ENCODE data around the gene HOXB5. TPM values are rescaled to one million over a fixed set of nuclear protein-coding genes. Genes with fewer than 3 reads are reported as not detected.
A peak's percentile ranks its signal among the peaks of the same experiment; 100 is the strongest.

The HOXB5 gene
- total and polyA plus RNA-seq, 2 experiments from 2014 or later = 0.27 to 4.4 TPM

DNA sequence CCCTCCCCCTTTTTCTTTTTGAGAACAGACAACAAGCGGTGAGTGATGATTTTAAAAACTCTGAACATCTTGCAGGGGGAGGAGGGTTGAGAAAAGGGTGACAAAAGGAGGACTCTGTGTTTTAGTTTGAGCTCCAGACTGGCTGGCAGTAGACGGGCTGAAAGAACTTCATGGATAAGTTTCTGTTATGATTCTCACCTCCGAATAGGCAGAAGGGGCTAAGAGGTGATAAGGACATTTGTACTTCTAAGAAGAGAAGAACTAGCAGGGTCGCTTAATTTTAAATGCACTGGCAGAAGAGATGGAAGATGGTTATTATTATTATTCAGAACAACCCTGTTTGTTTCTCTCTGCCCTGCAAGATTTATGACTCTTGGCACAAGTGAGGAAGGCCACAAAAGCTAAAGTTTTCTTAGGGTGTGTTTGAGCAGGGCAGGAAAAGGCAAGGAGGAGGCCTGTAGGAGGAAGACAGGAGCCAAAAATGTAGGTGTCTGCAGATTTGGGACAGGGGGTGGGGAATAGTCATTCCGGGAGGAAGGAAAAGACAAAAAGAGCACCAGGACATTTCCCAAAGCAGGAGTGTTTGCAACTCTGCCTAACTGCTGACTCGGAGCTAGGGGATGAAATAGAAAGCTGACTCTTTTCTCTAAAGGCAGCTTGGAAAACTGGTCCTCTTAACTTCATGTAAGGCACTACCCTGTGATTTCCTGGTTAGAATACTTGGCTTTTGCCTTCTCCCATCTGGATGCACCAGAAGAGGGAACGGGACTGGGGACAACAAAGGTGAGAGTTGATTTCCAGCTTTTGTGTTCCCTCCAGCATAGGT, 36.8 kb downstream of the HOXB5 start:
- H3K9me2 ChIP-seq (replicated peaks; ENCODE audit: insufficient read depth) = no peaks in the 10 kb centered on the region
- peaks cover 27% of the 10 kb centered on the region for H3K79me2 ChIP-seq
- peaks cover 54% of the 10 kb centered on the region for H3K4me1 ChIP-seq (ENCODE audit: insufficient read depth)
- TF ChIP-seq EZH2 (IDR thresholded peaks at IDR 0.05; ENCODE audit: borderline replicate concordance) (no peak), CTCF (IDR thresholded peaks at IDR 0.05; ENCODE audit: poor library complexity) (no peak), EZH2phosphoT487 (IDR thresholded peaks at IDR 0.05; ENCODE audit: low read depth, severe bottlenecking, unreplicated experiment) (no peak)
- peak overlapping the region; percentile 92 for H3K4me2 ChIP-seq
- H2AFZ ChIP-seq = no peak overlapping the region
- no peak overlapping the region for H3K4me3 ChIP-seq
- DNase-seq (ENCODE audit: low spot score) = no peak
- peak overlapping the region; percentile 21 for H3K27ac ChIP-seq
- H3K36me3 ChIP-seq (replicated peaks; ENCODE audit: insufficient read depth, low read depth) = no peaks in the 10 kb centered on the region
- H3K9me3 ChIP-seq (ENCODE audit: low read depth) = no peaks in the 10 kb centered on the region
- H3K27me3 ChIP-seq = peaks cover 88% of the 10 kb centered on the region
- 34% methylated on average over 7 of the region's 7 CpGs for WGBS (ENCODE audit: low lambda C conversion rate, missing lambda C conversion rate)
- no peaks in the 10 kb centered on the region for H4K20me1 ChIP-seq (ENCODE audit: insufficient read depth, poor library complexity, severe bottlenecking)

DNA sequence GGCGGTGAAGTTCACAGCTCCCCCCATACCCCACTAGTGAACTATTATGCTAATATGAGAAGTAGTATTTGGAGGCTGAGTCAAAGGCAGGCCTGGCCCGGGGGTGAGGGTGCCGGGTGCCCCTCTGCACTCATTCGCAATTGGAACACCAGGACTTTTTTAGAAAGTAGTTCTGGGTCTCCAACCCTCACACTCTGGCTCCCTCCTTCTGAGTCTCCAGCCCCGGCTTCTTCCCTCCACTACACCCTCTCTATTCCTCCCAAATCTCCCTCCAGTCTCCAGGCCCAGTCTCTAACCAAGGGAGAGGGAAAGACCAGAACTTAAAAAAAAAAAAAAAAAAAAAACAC, 37.4 kb downstream of the HOXB5 start:
- Histone ChIP-seq H3K27me3 (peaks cover 88% of the 10 kb centered on the region), H3K4me2 (peak overlapping the region; percentile 92), H3K4me1 (ENCODE audit: insufficient read depth) (peaks cover 54% of the 10 kb centered on the region), H3K9me3 (ENCODE audit: low read depth) (no peaks in the 10 kb centered on the region), H3K4me3 (no peak overlapping the region), H3K9me2 (replicated peaks; ENCODE audit: insufficient read depth) (no peaks in the 10 kb centered on the region), H3K27ac (peak overlapping the region; percentile 21), H3K79me2 (peaks cover 23% of the 10 kb centered on the region), H2AFZ (no peak overlapping the region), H4K20me1 (ENCODE audit: insufficient read depth, poor library complexity, severe bottlenecking) (no peaks in the 10 kb centered on the region), H3K36me3 (replicated peaks; ENCODE audit: insufficient read depth, low read depth) (no peaks in the 10 kb centered on the region)
- DNase-seq (ENCODE audit: low spot score) = no peak
- no peak for TF ChIP-seq CTCF (IDR thresholded peaks at IDR 0.05; ENCODE audit: poor library complexity)
- no peak for TF ChIP-seq EZH2phosphoT487 (IDR thresholded peaks at IDR 0.05; ENCODE audit: low read depth, severe bottlenecking, unreplicated experiment)
- WGBS (ENCODE audit: low lambda C conversion rate, missing lambda C conversion rate) = 35% methylated on average over 5 of the region's 5 CpGs

DNA sequence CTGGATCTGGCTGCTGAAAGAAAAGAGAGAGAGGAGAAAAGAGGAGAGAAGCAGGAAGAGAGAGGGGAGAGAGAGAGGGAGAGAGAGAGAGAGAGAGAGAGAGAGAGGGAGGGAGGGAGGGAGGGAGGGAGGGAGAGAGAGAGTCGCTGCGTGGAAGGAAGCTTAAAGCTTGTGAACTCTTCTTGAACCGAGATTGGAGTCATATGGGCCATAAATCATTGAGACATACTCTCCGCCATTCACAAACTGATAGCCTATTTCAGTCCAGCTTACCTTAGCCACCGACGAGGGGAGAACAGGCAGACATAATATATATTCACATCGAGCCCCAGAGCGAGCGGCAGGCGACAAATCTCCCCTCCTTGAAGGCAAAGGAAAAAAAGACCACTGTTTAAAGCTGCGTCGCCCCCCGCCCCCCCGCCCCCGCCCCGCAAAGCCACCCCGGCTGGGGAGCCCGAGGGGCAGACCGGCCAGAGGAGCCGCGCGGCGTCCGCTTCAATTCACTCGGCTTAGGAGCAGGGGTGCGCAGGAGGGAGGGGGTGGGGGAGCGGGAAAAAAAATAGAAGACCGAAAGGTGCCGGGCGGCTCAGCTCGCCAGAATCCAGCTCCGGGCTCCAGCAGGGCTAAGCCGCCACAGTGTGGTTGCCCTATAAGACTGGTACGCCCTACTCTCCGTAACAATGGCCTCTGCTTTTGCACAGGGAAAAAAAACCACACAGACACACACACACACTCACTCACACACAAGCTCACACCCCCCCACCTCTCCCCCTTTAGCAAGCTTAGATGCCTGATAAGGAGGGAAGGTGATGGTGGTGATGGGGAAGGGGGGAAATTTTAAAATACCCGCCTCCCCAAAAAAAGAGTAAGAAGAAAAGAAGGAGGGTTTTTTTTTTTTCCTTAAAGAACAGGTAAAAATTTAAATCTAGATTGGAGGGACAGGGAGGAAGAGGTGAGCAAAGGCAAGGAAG, 38.0 kb downstream of the HOXB5 start:
- Histone ChIP-seq H3K27ac (peak overlapping the region; percentile 83), H3K4me3 (peak overlapping the region; percentile 32), H3K9me2 (replicated peaks; ENCODE audit: insufficient read depth) (no peaks in the 10 kb centered on the region), H3K79me2 (peaks cover 21% of the 10 kb centered on the region), H3K4me2 (peak overlapping the region; percentile 92), H3K36me3 (replicated peaks; ENCODE audit: insufficient read depth, low read depth) (no peaks in the 10 kb centered on the region), H3K27me3 (peaks cover 87% of the 10 kb centered on the region), H4K20me1 (ENCODE audit: insufficient read depth, poor library complexity, severe bottlenecking) (no peaks in the 10 kb centered on the region), H2AFZ (no peak overlapping the region), H3K9me3 (ENCODE audit: low read depth) (no peaks in the 10 kb centered on the region), H3K4me1 (ENCODE audit: insufficient read depth) (peaks cover 52% of the 10 kb centered on the region)
- TF ChIP-seq EZH2phosphoT487 (IDR thresholded peaks at IDR 0.05; ENCODE audit: low read depth, severe bottlenecking, unreplicated experiment) (no peak), CTCF (IDR thresholded peaks at IDR 0.05; ENCODE audit: poor library complexity) (no peak), EZH2 (IDR thresholded peaks at IDR 0.05; ENCODE audit: borderline replicate concordance) (no peak)
- peak; percentile 85 for DNase-seq (ENCODE audit: low spot score)
- WGBS (ENCODE audit: low lambda C conversion rate, missing lambda C conversion rate) = 8% methylated on average over 11 of the region's 36 CpGs
